Keratinocyte (primary cell): Measurements from ENCODE around the gene ANKRD13D. TPM values are rescaled to one million over a fixed set of nuclear protein-coding genes. Genes with fewer than 3 reads are reported as not detected.

Experiments
- DNase-seq: peaks from one replicate; pipeline ENCODE4 v3.0.0-alpha.2; 2011; ENCODE audit warnings: low read depth, missing footprints, low spot score
- FAIRE-seq: peaks from 2 replicates; lab custom pipeline; 2011; peaks lifted over from hg19 to GRCh38; lab: Jason Lieb, UNC
- H2AFZ ChIP-seq: 2 replicates; pipeline ENCODE4 v1.6.0; 2012; ENCODE audit warnings: low read length, control low read depth, inconsistent platforms; ENCODE audit not compliant: control insufficient read depth
- H3K27ac ChIP-seq: 2 replicates; pipeline ENCODE4 v1.5.1; 2011; ENCODE audit warnings: low read length; ENCODE audit not compliant: control insufficient read depth, insufficient read depth
- H3K27me3 ChIP-seq: 3 replicates; pipeline ENCODE4 v1.6.0; 2011; ENCODE audit warnings: low read length; ENCODE audit not compliant: control insufficient read depth, insufficient read depth; ENCODE audit errors: extremely low read depth
- H3K36me3 ChIP-seq, 2 experiments: 2 replicates in 1 of 2; 3 replicates in 1 of 2; pipeline ENCODE4 v1.5.1; 2011; ENCODE audit warnings: low read length in 2 of 2, mild to moderate bottlenecking in 1 of 2; ENCODE audit not compliant: control insufficient read depth in 2 of 2, insufficient read depth in 2 of 2; ENCODE audit errors: extremely low read depth in 1 of 2
- H3K4me1 ChIP-seq: 3 replicates; pipeline ENCODE4 v1.5.1; 2011; ENCODE audit warnings: low read length; ENCODE audit not compliant: control insufficient read depth, insufficient read depth; ENCODE audit errors: extremely low read depth
- H3K4me2 ChIP-seq: 3 replicates; pipeline ENCODE4 v1.6.0; 2011; ENCODE audit warnings: low read depth, low read length; ENCODE audit not compliant: control insufficient read depth, insufficient read depth; ENCODE audit errors: extremely low read depth
- H3K4me3 ChIP-seq, 3 experiments: fragments of 200-600 bp in 1 of 3; sonication (generic) in 1 of 3; 2 replicates in 2 of 3; 3 replicates in 1 of 3; pipeline ENCODE4 v1.5.1; 2011 to 2016; ENCODE audit warnings: low read length in 3 of 3, mild to moderate bottlenecking in 3 of 3, control low read depth in 2 of 3, inconsistent platforms in 1 of 3, low read depth in 1 of 3, mixed read lengths in 1 of 3, mixed run types in 1 of 3, moderate library complexity in 1 of 3; ENCODE audit not compliant: control insufficient read depth in 2 of 3, insufficient read depth in 2 of 3; ENCODE audit errors: extremely low read depth in 1 of 3
- H3K79me2 ChIP-seq: 2 replicates; pipeline ENCODE4 v1.6.0; 2012; ENCODE audit warnings: low read length; ENCODE audit not compliant: control insufficient read depth, insufficient read depth
- H3K9ac ChIP-seq: 3 replicates; pipeline ENCODE4 v1.6.0; 2011; ENCODE audit warnings: low read length; ENCODE audit not compliant: control insufficient read depth, insufficient read depth; ENCODE audit errors: extremely low read depth
- H3K9me1 ChIP-seq: 3 replicates; pipeline ENCODE4 v1.6.0; 2011; ENCODE audit warnings: low read length; ENCODE audit not compliant: control insufficient read depth, insufficient read depth; ENCODE audit errors: extremely low read depth
- H3K9me3 ChIP-seq: 2 replicates; pipeline ENCODE4 v1.5.1; 2012; ENCODE audit warnings: low read depth, low read length; ENCODE audit not compliant: control insufficient read depth
- H4K20me1 ChIP-seq: 3 replicates; pipeline ENCODE4 v1.6.0; 2011; ENCODE audit warnings: low read length; ENCODE audit not compliant: control insufficient read depth, insufficient read depth; ENCODE audit errors: extremely low read depth
- CTCF ChIP-seq, 3 experiments: IDR thresholded peaks in 1 of 3; conservative IDR thresholded peaks in 1 of 3; optimal IDR thresholded peaks in 1 of 3; 2 replicates in 2 of 3; 3 replicates in 1 of 3; pipeline versions ENCODE3 to v1.5.1; 2011; ENCODE audit warnings: low read length in 3 of 3, mild to moderate bottlenecking in 3 of 3, moderate library complexity in 2 of 3, control low read depth in 1 of 3, inconsistent platforms in 1 of 3; ENCODE audit not compliant: insufficient read depth in 2 of 3; ENCODE audit errors: extremely low read depth in 1 of 3
- EZH2 ChIP-seq: IDR thresholded peaks from one replicate; pipeline ENCODE4 v1.6.1; 2012; ENCODE audit warnings: inconsistent platforms, mild to moderate bottlenecking, low read length, moderate library complexity
- dilution Hi-C: fragments of 300-500 bp; cut with MboI; formaldehyde crosslinking; loops from one replicate; pipeline ENCODE4 v1.7.0; 2020; ENCODE audit warnings: low sequenced_read_pairs; ENCODE audit not compliant: extremely low pct_ligation_motif_present
- polyA plus RNA-seq, 5 experiments: library from polyadenylated mRNA; depleted of rRNA in 3 of 5; stranded (reverse) in 3 of 5; stranded (forward) in 1 of 5; unstranded in 1 of 5; fragments of >200 nt; gene quantifications; 1 replicate in 1 of 5; 2 replicates in 3 of 5; 3 replicates in 1 of 5; pipeline versions ENCODE4 v1.2.1 to v1.2.3, GENCODE V29; 2011 to 2012; ENCODE audit warnings: missing spikeins in 2 of 5, low read depth in 1 of 5, low replicate concordance in 1 of 5

The ANKRD13D gene
- polyA plus RNA-seq, 1 donor (not counting 4 experiments of a cell fraction or from before 2014, with no cell fraction given) = 25.0 TPM

DNA sequence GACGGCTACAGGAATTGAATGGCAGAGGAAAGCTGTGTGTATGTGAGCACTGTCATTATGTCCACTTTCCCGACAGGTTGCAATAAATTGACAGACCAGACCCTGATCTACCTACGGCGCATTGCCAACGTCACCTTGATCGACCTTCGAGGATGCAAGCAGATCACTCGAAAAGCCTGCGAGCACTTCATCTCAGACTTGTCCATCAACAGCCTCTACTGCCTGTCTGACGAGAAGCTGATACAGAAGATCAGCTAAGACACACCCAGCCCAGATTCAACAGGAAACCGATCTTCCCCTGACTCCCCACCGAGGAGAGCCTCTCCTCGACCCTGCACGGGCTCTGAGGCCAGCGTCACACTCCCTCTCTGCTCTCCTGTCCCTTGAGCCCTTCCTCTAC is 34.3 kb upstream of the ANKRD13D start:
- H2AFZ ChIP-seq = no peak overlapping the region
- H4K20me1 ChIP-seq = no peaks in the 10 kb centered on the region
- FAIRE-seq (no peak), DNase-seq (no peak)
- H3K79me2 ChIP-seq = peaks cover 2% of the 10 kb centered on the region
- H3K9me1 ChIP-seq = no peaks in the 10 kb centered on the region
- no peak overlapping the region for H3K4me2 ChIP-seq
- peaks cover 21% of the 10 kb centered on the region for H3K4me1 ChIP-seq
- H3K9me3 ChIP-seq = no peaks in the 10 kb centered on the region
- no peak overlapping the region for H3K27ac ChIP-seq
- no peak overlapping the region for H3K9ac ChIP-seq
- no peak overlapping the region for H3K4me3 ChIP-seq
- no peak for TF ChIP-seq CTCF (optimal IDR thresholded peaks at IDR 0.05 in 1 of 3, IDR thresholded peaks at IDR 0.05 in 1 of 3, conservative IDR thresholded peaks at IDR 0.05 in 1 of 3; ENCODE audit: extremely low read depth in 1 of 3, insufficient read depth in 2 of 3, low read length in 3 of 3)
- TF ChIP-seq EZH2 = no peak
- dilution Hi-C loops = no loop called here
- peaks cover 40 to 67% of the 10 kb centered on the region in 2 experiments for H3K36me3 ChIP-seq
- no peaks in the 10 kb centered on the region for H3K27me3 ChIP-seq

DNA sequence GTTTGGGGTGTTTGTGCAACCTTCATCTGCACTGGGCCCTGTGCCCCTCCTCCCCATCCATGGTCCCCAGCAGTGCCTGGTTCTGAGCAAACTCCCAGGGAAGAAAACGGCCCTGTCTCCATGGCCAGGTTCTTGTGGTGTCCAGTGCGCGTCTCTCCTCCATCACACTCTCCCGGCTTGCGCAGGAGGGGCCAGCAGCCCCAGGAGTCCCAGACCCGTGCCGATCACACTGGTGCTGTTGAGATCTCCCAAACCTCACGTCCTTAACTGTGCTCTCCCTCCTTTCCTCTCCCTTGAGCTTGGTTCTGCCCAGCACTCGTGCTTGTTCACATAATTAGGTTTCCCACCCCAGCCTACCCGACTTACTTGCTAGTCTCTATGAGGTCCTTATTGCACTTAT is 33.8 kb upstream of the ANKRD13D start:
- Histone ChIP-seq H3K36me3 (peaks cover 38 to 61% of the 10 kb centered on the region in 2 experiments), H3K27ac (no peak overlapping the region), H3K9me1 (no peaks in the 10 kb centered on the region), H3K9ac (no peak overlapping the region), H3K4me1 (peaks cover 21% of the 10 kb centered on the region), H3K79me2 (no peaks in the 10 kb centered on the region), H3K27me3 (no peaks in the 10 kb centered on the region), H3K9me3 (no peaks in the 10 kb centered on the region), H3K4me2 (no peak overlapping the region), H2AFZ (no peak overlapping the region), H3K4me3 (no peak overlapping the region), H4K20me1 (no peaks in the 10 kb centered on the region)
- TF ChIP-seq EZH2 (no peak), CTCF (optimal IDR thresholded peaks at IDR 0.05 in 1 of 3, IDR thresholded peaks at IDR 0.05 in 1 of 3, conservative IDR thresholded peaks at IDR 0.05 in 1 of 3; ENCODE audit: extremely low read depth in 1 of 3, insufficient read depth in 2 of 3, low read length in 3 of 3) (no peak)
- DNase-seq (no peak), FAIRE-seq (no peak)
- dilution Hi-C loops = no loop called here
